Smooth muscle cell of the brain vasculature (primary cell): ENCODE data around the gene SSB.
"Not testable (repeated sequence)": the region's sequence is repeated elsewhere in the genome, so short reads cannot be mapped to it uniquely, and the experiment has no call there.

Source experiments
- DNase-seq: peaks from one replicate; pipeline ENCODE4 v3.0.0-alpha.2; 2012; ENCODE audit warnings: low read depth, low spot score

The SSB gene

DNA sequence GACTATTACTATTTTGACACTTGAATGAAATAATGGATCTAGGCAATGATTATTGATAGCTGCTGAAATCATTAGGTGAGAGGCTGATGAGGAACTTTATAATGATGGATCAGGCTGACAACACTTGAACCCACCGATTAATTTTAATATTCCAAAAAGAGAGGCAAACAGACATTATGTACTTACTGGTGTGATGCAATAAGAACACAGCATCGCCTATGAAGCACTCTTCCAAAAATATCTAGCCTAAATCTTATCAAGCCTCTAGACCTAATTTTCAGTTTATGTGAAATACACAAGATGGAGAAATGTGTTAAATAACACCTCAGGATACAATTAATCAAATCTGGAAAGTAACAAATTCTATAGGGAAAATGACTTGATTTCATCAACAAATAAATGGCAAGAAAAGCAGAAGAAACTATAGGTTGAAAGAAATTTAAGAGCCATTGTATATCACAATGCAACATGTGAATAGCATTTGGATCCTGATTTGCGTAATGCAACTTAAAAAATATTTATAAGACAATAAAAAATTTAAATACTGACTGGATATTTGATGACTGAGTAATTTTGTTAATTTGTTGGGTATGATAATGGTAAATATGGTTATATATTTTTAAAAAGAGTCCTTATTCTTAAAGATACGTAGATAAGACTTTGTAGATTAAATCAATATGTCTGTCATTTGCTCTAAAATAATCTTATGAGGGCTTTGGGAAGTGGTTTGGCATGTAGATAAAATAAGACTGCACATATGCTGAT, 17.2 kb upstream of the SSB start:
- no peak for DNase-seq

DNA sequence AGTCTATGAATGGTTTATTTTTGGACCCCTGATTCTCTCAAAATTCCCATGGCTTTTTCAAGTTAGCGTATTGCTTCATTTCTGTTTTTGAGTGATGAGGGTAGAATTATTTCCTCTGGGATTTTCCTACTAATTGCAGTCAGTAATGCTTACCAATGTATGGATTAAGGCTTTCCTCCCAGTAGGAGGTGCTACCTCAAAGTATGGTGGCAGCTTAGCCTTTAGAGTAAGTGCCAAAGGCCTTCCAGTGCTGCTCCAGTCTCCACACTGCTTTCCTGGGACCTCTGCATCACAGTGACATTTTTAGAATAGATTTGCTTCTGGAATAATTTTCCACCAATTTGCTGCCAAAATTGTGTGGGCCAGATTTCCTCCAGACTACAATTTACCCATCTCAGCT, 16.2 kb upstream of the SSB start:
- DNase-seq: no peak

DNA sequence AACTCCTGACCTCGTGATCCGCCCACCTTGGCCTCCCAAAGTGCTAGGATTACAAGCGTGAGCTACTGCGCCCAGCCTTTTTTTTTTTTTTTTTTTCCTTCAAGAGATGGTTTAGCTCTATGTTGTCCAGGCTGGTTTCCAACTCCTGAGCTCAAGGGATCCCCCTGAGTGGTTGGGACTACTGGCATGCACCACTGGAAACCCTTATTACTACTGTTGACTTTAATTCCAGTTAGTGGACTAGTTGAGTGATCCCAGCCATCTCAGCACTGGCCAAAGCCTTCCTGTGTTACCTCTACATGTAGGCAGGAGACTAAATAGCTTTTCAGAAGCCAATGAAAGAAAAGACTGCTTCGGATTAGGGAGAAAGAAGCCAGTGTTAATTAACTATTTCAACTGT, 8.1 kb upstream of the SSB start:
- DNase-seq: no peak

DNA sequence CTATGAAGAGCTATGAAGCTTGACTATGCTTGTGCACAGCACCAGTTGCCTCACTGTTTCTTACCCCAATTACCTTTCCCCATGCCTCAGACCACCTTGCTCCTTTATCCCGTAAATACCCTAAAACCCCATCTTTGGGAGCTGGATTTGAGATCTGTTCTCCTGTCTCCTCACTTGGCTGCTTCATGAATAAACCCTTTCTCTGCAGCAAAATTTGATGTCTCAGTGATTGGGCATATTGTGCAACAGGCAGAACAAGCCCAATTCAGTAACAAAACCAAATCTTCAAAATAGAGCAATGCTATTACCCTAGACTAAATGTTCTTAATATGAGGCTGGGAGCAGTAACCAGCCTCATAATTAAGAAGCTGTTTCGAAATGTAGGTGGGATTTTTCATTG, 3.5 kb upstream of the SSB start:
- DNase-seq: no peak

DNA sequence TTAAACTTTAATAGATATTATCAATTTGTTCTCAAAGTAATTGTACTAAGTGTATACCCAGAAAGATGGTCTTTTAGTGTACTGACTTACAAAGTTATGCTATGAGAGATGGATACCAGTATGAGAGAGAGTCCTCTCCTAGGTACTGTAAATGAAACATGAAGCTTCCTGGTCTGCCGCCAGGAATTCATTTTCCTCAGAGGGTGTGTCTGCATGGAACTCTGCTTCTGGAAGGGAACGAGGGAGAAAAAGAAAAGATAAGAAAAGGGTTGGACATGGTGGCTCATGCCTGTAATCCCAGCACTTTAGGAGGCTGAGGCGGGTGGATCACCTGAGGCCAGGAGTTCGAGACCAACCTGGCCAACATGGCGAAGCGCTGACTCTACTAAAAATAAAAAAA, 2.2 kb upstream of the SSB start:
- DNase-seq: no peak

DNA sequence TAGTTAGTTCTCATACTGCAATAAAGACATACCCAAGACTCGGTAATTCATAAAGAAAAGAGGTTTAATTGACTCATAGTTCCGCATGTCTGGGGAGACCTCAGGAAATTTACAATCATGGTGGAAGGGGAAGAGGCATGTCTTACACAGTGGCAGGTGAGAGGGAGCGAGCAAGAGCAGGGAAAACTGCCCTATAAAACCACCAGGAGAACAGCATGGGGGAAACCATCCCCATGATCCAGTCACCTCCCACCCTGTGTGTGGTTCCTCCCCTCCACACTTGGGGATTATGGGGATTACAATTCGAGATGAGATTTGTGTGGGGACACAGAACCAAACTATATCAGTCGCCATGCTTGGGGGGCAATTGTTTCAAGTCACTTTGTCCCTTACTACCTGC, 1.1 kb upstream of the SSB start:
- no peak for DNase-seq

DNA sequence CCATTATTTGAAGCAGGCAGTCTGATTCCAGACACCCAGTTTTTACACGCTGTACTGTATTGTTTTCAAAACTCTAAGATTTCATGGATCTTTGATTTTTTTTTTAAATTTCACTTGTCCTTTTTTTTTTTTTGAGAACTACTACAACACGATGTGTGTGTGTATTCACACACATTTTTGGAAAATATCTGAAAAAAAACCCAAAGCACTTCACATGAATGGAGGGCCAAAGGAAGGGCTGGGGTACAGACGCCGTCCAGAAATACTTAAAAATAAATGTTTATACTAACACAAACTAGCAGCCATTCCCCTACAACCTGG, 314 bp upstream of the SSB start:
- no peak for DNase-seq

DNA sequence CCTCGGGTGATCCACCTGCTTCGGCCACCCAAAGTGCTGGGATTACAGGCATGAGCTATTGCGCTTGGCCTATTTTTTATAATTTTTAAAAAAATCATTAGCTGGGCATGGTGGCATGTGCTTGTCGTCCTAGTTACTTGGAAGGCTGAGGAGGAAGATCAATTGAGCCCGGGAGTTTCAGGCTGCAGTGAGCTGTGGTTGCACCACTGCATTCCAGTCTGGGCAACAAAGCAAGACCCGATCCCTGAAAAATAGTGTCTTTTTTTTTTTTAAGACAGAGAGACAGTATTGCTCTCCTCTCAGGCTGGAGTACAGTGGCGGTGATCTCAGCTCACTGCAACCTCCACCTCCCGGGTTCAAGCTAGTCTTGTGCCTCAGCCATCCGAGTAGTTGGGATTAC, 4.8 kb downstream of the SSB start:
- DNase-seq: no peak

DNA sequence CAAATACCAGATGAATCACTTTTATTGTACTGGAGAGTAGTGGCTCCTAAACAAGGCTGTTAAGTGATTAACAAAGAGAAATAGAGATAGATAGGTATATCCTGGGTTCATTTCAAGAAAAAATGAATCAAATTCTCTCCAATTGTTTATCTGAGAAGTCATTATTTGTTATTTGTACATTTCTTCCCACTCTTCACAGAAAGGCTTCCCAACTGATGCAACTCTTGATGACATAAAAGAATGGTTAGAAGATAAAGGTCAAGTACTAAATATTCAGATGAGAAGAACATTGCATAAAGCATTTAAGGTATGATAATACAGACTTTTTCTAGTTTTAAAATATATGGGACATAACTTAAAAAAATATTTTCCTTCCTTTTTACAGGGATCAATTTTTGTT, 7.9 kb downstream of the SSB start:
- no peak for DNase-seq

DNA sequence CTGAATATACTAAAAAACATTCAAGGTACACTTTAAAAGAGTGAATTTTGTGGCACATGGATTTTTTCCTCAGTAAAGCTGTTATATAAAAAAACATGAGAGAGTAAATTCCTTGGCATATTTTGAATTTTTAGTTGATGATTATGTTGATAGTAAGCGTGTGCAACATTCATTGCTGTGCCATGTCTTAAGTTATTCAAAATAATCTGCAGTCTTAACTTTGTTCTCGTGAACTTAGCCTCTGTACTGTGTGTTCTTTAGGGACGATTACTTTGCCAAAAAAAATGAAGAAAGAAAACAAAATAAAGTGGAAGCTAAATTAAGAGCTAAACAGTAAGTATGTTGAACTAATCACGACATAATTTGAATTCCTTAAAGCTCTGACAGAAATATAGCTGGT, 9.6 kb downstream of the SSB start:
- no peak for DNase-seq

DNA sequence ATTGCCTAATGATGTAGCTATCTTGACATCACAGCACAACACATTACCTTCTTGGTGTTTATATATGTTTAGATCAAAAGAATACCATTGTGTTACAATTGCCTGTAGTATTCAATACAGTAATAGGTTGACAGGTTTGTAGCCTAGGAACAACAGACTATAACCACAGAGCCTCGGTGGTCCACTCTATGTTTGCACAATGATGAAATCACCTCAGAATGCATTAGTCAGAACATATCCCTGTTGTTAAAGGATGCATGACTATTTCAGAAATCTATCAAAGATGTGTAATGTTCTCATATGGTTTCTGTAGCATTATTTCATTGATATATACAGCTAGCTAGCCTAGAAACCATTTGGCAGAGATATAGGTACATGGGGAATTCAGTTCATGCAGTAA, 17.2 kb downstream of the SSB start:
- DNase-seq: no peak

DNA sequence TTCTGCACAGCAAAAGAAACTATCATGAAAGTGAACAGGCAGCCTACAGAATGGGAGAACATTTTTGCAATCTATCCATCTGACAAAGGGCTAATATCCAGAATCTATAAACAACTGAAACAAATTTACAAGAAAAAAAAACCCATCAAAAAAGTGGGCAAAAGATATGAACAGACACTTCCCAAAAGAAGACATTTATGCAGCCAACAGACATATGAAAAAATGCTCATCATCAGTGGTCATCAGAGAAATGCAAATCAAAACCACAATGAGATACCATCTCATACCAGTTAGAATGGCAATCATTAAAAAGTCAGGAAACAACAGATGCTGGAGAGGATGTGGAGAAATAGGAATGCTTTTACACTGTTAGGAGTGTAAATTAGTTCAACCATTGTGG, 18.3 kb downstream of the SSB start:
- DNase-seq: not testable (repeated sequence)

DNA sequence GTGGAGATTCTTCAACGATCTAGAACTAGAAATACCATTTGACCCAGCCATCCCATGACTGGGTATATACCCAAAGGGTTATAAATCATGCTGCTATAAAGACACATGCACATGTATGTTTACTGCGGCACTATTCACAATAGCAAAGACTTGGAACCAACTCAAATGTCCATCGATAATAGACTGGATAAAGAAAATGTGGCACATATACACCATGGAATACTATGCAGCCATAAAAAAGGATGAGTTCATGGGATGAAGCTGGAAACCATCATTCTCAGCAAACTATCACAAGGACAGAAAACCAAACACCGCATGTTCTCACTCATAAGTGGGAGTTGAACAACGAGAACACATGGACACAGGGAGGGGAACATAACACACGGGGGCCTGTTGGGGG, 18.7 kb downstream of the SSB start:
- DNase-seq: not testable (repeated sequence)

DNA sequence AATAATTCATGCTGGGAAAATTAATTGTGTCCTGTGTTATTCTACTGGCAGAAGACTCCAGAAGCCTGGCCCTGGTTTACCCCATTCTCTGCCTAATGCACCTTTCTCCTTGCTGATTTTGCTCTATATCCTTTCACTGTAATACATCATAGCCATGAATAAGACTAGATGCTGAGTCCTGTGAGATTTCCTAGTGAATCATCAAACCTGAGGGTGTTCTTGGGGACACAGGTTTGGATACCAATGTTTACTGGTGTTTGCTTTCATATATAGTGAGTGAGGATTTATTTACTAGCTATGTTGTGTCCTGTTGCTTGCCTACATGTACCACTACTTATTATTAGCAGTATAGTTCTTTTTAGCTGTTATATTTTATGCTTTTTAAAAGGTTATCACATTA, 19.6 kb downstream of the SSB start:
- no peak for DNase-seq

DNA sequence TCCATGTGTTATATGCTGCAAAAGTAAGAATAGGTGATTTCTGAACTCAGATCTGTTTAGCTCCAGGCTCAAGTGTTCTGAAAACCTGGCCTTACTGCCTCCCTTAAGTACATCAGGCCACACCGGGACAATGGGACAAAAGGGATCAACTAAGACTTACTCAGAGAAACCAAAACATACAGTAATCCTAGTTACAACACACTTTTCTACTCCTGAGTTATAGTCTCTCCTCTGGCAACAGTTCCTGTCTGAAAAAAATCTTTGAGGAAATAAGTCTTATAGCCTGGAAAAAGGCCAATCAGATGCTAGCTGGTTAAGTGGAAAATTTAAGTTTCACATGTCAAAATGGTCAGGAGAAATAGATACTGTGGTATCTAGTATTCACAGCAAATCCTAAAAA, 20.4 kb downstream of the SSB start:
- DNase-seq: no peak

DNA sequence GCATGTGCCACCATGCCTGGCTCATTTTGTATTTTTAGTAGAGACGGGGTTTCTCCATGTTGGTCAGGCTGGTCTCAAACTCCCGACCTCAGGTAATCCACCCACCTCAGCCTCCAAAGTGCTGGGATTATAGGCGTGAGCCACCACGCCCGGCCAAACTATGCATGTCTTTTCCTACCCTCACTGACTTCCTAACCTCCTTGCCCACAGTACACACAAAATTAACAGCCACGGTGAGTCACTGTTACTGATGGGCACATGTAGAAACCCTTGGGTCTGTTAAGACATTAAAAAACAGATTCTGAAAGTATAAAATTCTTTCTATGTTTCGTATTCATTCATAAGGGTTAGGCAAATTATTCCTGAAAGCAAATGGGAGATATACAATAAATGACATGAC, 21.4 kb downstream of the SSB start:
- not testable (repeated sequence) for DNase-seq

DNA sequence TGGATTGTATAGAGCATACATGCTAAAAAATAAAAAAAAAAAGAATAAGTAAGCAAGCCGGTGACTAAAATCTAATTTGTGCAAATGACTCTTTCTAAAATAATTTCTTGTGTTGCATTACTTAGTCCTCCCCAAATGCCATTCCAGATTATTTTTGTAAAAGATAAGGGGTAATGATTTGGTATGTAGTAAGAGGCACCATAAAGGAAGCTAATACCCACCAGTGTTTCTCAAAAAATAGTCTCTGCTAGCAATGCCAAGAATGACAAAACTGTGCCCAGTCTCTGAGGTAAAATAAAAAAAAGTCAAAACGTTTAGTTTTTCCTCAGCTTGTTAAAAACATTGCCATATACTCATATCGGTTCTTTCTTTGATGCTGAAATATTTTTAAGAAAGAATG, 23.4 kb downstream of the SSB start:
- DNase-seq: no peak

DNA sequence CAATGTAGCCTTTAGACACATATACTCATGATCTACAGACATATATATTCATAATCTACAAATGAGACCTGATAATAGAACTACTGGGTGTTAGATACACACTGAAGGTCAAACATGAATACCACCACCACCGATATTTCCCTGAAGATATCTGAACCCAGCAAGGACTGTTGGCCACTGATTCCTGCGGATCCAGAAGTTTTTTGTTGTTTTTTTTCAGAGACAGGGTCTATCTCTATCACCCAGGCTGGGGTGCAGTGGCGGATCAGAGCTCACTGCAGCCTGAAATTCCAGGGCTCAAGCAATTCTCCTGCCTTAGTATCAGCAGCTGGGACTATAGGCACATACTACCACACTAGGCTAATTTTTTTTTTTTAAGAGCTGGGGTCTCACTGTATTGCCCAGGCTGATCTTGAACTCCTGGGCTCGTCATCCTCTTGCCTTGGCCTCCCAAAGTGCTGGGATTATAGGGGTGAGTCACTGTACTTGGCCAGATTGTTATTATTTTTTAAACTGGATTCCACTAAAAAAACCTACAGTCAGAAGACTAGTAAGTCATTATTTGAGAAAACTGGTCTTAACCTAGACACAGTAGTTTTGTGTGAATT, 24.2 kb downstream of the SSB start:
- DNase-seq: no peak

DNA sequence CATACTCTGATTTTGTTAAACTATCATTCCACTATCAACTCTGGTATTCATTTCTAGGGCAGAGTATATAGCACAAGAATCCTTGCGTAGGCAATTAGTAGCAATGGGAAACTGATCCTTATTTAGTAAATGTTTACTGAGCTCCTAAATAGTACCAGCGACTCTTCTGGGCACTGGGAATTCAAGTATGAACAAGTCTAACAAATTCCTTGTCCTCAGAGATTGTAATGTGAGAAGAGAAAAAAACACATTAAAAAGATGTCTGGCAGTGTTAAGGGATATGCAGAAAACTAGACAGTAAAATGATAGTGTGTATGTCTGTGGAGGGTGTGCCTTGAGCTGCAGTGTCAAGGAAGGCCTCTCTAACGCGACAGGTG, 25.3 kb downstream of the SSB start:
- DNase-seq: no peak

DNA sequence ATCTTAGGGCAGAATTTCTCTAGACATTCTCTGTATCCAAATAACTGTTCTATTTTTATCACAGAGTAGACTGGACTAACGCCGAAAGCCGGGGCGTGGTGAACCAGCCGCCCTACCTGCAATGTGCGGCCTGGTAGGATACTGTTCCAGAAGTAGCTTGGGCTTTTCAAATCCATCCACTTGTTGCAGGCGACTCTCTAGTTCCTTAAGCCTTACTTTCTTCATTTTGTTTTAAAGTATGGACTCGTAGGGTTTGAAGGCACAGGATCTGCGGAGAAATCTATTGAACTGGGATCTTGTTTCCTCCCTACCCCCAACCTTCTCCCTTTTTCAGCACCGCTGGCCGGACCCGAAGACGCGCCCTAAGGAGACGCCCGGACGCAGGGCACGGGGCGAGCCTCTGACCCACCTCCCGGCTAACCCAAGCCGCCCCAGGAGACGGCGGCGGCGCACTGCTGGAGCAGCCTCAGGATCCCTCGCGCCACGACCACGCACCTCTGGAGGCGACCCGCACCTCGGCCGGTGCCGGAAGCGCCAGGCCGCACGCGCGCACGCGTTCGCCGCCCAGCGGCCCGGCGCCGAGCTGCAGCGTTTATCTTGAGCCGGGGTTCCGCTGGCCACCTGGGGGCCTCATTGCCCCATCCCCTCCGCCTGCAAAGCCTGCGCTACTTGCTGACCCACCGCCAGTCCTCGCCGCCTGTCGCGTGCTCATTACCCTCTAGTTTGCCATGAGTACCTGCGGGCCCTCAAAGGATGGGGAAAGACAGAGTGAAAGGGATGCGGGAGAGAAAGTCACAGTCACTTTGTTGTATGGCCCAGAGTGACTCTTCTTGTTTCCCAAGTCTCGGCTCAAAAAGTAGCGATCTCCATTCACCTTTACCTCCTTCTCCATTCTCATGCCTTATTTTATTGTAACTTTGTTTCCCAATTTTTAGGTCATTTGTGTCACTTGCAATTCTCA, 26.0 kb downstream of the SSB start, which contains the start of gene METTL5:
Gene METTL5, minus strand, starts transcription at position 533 of the 961 bp plus-strand sequence. Its CDS starts 308 bp downstream, at position 225.
- no peak for DNase-seq

DNA sequence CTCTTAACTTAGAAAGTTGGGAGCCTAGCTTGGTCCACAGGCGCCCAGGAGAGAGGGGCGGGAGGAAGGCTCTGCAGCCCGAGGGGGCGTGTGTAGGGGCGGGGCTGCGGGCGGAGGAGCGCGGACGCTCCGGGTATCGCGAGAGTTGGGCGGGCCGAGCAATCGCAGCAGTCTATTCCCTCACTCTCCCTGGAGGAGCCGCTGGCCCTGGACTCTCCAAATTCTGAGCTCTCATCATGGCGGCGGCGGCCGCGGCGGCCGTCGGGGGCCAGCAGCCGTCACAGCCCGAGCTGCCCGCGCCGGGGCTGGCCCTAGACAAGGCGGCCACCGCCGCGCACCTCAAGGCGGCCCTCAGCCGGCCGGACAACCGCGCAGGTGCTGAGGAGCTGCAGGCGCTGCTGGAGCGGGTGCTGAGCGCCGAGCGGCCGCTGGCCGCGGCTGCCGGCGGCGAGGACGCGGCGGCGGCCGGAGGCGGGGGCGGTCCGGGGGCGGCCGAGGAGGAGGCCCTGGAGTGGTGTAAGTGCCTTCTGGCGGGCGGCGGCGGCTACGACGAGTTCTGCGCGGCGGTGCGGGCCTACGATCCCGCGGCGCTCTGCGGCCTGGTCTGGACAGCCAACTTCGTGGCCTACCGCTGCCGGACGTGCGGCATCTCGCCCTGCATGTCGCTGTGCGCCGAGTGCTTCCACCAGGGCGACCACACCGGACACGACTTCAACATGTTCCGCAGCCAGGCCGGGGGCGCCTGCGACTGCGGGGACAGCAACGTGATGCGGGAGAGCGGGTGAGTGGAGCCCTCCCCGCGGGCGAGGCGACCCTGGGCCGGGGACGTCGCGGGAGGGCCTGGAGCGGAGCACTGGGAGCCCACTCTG, 28.8 kb downstream of the SSB start, which contains the start of gene UBR3:
Gene UBR3, plus strand, starts transcription at position 183 of the 869 bp plus-strand sequence. Its CDS starts 54 bp downstream, at position 237.
- peak; percentile 83 for DNase-seq
